ENCODE results near the gene SLC7A10. TPM values are rescaled to one million over a fixed set of nuclear protein-coding genes. Genes with fewer than 3 reads are reported as not detected.

The SLC7A10 gene
- total RNA-seq, 1 experiment from 2014 or later = 2.9 TPM

DNA sequence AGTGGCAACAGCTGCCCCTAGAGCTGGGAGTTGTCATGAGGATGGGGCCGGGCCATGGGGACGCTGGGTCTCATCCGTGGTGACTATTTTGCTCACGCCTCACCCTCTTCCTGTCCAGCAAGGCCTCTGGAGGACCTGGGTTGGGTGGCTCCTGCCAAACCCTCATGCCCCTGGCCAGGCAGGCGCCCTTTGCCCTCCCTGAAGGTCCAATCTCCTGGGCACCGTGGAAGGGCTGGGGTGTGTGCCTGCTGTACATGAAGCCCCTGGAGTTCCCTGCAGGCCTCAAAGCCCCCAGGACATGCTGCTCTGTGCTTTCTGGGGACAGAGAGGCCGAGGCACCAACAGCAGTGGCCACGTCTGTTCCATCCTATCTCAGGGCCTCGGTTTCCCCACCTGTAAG is 17.7 kb downstream of the SLC7A10 start:
- Histone ChIP-seq H4K5ac (ENCODE audit: insufficient read length, low read depth, low read length) (no peak overlapping the region), H3K56ac (ENCODE audit: insufficient read length, low read depth, low read length) (no peak overlapping the region), H3K23me2 (ENCODE audit: insufficient read length, low read depth, low read length, poor library complexity, severe bottlenecking) (no peaks in the 10 kb centered on the region), H2AFZ (ENCODE audit: low read length) (no peak overlapping the region), H3K23ac (ENCODE audit: insufficient read length, low read depth, low read length) (no peak overlapping the region), H3K9ac (ENCODE audit: extremely low read depth, insufficient read length, low read length) (no peak overlapping the region), H2BK120ac (ENCODE audit: low read depth, low read length, poor library complexity, severe bottlenecking) (no peak overlapping the region), H3K18ac (ENCODE audit: insufficient read length, low read depth, low read length) (no peak overlapping the region), H3K27me3 (ENCODE audit: insufficient read depth, low read length) (no peaks in the 10 kb centered on the region), H2AK5ac (ENCODE audit: insufficient read length, low read length) (no peak overlapping the region), H4K8ac (replicated peaks; ENCODE audit: insufficient read length, low read depth, low read length) (no peak overlapping the region), H3T11ph (ENCODE audit: low read length) (no peak overlapping the region), H4K91ac (ENCODE audit: insufficient read length, low read depth, low read length) (no peak overlapping the region), H3K79me2 (ENCODE audit: insufficient read depth, low read length) (no peaks in the 10 kb centered on the region), H4K20me1 (ENCODE audit: control insufficient read depth, insufficient read depth, insufficient read length) (no peaks in the 10 kb centered on the region), H3K14ac (ENCODE audit: insufficient read depth, low read length) (no peak overlapping the region; the same call in 1 of the 2 replicates), H2BK12ac (ENCODE audit: insufficient read length, low read depth, low read length) (no peak overlapping the region), H3K4ac (ENCODE audit: low read depth, low read length) (no peak overlapping the region), H3K79me1 (ENCODE audit: insufficient read depth, low read depth, low read length, poor library complexity, severe bottlenecking) (no peaks in the 10 kb centered on the region), H3K4me2 (ENCODE audit: insufficient read depth, insufficient read length, low read length) (no peak overlapping the region), H2BK15ac (ENCODE audit: low read depth, low read length) (no peak overlapping the region), H2BK5ac (ENCODE audit: insufficient read length, low read length) (no peak overlapping the region), H2BK20ac (ENCODE audit: low read depth, low read length, poor library complexity, severe bottlenecking) (no peak overlapping the region), H3K27ac (ENCODE audit: insufficient read length, low read depth, low read length) (no peak overlapping the region), H3K4me1 (ENCODE audit: insufficient read depth, low read length) (no peaks in the 10 kb centered on the region), H3K9me3 (ENCODE audit: control insufficient read depth, low read depth, low read length) (no peaks in the 10 kb centered on the region)
- DNase-seq = no peak
- TF ChIP-seq, protein P1, sequence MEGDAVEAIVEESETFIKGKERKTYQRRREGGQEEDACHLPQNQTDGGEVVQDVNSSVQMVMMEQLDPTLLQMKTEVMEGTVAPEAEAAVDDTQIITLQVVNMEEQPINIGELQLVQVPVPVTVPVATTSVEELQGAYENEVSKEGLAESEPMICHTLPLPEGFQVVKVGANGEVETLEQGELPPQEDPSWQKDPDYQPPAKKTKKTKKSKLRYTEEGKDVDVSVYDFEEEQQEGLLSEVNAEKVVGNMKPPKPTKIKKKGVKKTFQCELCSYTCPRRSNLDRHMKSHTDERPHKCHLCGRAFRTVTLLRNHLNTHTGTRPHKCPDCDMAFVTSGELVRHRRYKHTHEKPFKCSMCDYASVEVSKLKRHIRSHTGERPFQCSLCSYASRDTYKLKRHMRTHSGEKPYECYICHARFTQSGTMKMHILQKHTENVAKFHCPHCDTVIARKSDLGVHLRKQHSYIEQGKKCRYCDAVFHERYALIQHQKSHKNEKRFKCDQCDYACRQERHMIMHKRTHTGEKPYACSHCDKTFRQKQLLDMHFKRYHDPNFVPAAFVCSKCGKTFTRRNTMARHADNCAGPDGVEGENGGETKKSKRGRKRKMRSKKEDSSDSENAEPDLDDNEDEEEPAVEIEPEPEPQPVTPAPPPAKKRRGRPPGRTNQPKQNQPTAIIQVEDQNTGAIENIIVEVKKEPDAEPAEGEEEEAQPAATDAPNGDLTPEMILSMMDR (conservative IDR thresholded peaks at IDR 0.05) = no peak
- Mint-ChIP-seq H3K27ac (no peak overlapping the region), H3K9me3 (no peaks in the 10 kb centered on the region), H3K4me1 (no peaks in the 10 kb centered on the region), H3K4me3 (no peak overlapping the region), H3K36me3 (ENCODE audit: insufficient read depth in 1 of 3, low read depth in 3 of 3) (peaks cover 0 to 8% (median 6%) of the 10 kb centered on the region in 3 experiments; a peak in 6 of 7 replicates), H3K27me3 (ENCODE audit: low read depth) (peaks cover 2% of the 10 kb centered on the region; the same call in 1 of the 2 replicates)
- WGBS (ENCODE audit: extremely low coverage, insufficient read length, low lambda C conversion rate) = no CpG with 5 or more reads among the region's 9 CpGs
